Esophagus muscularis mucosa (tissue), 3 donors: Measurements from ENCODE around the gene R3HDM4.

Experiments
- POLR2AphosphoS5 ChIP-seq, 2 donors: sonication (generic); formaldehyde crosslinking; IDR thresholded peaks; one replicate each; pipeline ENCODE4 v1.6.1; 2017; ENCODE audit warnings: antibody characterized with exemption in 2 of 2
- TF ChIP-seq, protein P1 (sequence below), 3 experiments: fragments of 200-600 bp in 2 of 3; fragments of 450-650 bp in 1 of 3; sonication (generic) in 2 of 3; IDR thresholded peaks; one replicate each; pipeline ENCODE4 v1.5.1; 2017 to 2019; ENCODE audit warnings: antibody characterized with exemption in 3 of 3, mild to moderate bottlenecking in 2 of 3, moderate library complexity in 1 of 3

DNA sequence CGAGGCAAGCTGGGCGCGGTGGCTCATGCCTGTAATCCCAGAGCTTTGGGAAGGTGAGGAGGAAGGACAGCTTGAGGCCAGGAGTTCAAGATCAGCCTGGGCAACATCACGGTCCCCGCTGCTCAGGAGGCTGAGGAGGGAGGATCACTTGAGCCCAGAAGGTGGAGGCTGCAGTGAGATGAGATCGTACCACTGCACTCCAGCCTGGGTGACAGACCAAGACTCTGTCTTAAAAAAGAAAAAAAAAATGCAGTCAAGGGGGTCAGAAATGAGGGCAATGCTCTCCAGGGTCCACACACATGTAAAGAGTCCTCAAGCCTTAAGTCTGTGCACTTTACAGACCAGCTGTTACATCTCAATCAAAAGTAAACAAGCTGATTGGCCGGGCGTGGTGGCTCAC lies 8.5 kb downstream of the R3HDM4 start:
- TF ChIP-seq, protein P1, sequence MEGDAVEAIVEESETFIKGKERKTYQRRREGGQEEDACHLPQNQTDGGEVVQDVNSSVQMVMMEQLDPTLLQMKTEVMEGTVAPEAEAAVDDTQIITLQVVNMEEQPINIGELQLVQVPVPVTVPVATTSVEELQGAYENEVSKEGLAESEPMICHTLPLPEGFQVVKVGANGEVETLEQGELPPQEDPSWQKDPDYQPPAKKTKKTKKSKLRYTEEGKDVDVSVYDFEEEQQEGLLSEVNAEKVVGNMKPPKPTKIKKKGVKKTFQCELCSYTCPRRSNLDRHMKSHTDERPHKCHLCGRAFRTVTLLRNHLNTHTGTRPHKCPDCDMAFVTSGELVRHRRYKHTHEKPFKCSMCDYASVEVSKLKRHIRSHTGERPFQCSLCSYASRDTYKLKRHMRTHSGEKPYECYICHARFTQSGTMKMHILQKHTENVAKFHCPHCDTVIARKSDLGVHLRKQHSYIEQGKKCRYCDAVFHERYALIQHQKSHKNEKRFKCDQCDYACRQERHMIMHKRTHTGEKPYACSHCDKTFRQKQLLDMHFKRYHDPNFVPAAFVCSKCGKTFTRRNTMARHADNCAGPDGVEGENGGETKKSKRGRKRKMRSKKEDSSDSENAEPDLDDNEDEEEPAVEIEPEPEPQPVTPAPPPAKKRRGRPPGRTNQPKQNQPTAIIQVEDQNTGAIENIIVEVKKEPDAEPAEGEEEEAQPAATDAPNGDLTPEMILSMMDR (IDR thresholded peaks at IDR 0.05), result no peak
- TF ChIP-seq POLR2AphosphoS5 (IDR thresholded peaks at IDR 0.05), result no peak
